Gastroesophageal sphincter (tissue), 4 donors: ENCODE results near the gene PHRF1. TPM values are rescaled to one million over a fixed set of nuclear protein-coding genes. Genes with fewer than 3 reads are reported as not detected.

ENCODE experiments used
- ATAC-seq: fragments of 150-250 bp; one replicate; pipeline ENCODE4 v1.9.1; 2016; ENCODE audit warnings: mild to moderate bottlenecking, moderate library complexity
- H3K27ac ChIP-seq, 4 donors: fragments of 200-600 bp; sonication (generic) in 3 of 4; 1 replicate in 3 of 4; 2 replicates in 1 of 4; pipeline ENCODE4 v1.5.1; 2016 to 2019
- H3K27me3 ChIP-seq: fragments of 200-600 bp; sonication (generic); one replicate; pipeline ENCODE4 v1.5.1; 2019
- H3K36me3 ChIP-seq, 2 donors: fragments of 200-600 bp; sonication (generic); one replicate each; pipeline ENCODE4 v1.5.1; 2019; ENCODE audit warnings: control low read depth in 1 of 2
- H3K4me1 ChIP-seq, 3 donors: fragments of 200-600 bp; sonication (generic); 1 replicate in 2 of 3; 2 replicates in 1 of 3; pipeline ENCODE4 v1.5.1; 2016 to 2019; ENCODE audit warnings: control low read depth in 2 of 3
- H3K4me3 ChIP-seq, 2 donors: fragments of 200-600 bp; sonication (generic); one replicate each; pipeline ENCODE4 v1.5.1; 2019; ENCODE audit warnings: mild to moderate bottlenecking in 1 of 2, moderate library complexity in 1 of 2
- H3K9me3 ChIP-seq, 3 donors: fragments of 200-600 bp; sonication (generic); one replicate each; pipeline ENCODE4 v1.5.1; 2017 to 2019; ENCODE audit warnings: control low read depth in 2 of 3
- CTCF ChIP-seq, 4 experiments: fragments of 200-600 bp in 2 of 4; fragments of 450-650 bp in 2 of 4; sonication (generic) in 1 of 4; IDR thresholded peaks; one replicate each; pipeline ENCODE4 v1.5.1; 2017 to 2019; ENCODE audit warnings: antibody characterized with exemption in 4 of 4, mild to moderate bottlenecking in 2 of 4, moderate library complexity in 2 of 4
- EP300 ChIP-seq: sonication (generic); formaldehyde crosslinking; IDR thresholded peaks from one replicate; pipeline ENCODE4 v1.6.1; 2017; ENCODE audit warnings: antibody characterized with exemption, mild to moderate bottlenecking
- POLR2A ChIP-seq, 2 donors: fragments of 450-650 bp; IDR thresholded peaks; one replicate each; pipeline ENCODE4 v1.6.1; 2017; ENCODE audit warnings: antibody characterized with exemption in 2 of 2, mild to moderate bottlenecking in 2 of 2, moderate library complexity in 1 of 2
- POLR2AphosphoS5 ChIP-seq: sonication (generic); formaldehyde crosslinking; IDR thresholded peaks from one replicate; pipeline ENCODE4 v1.6.1; 2017; ENCODE audit warnings: antibody characterized with exemption
- WGBS, 2 donors: methylation state at CpG; one replicate each; pipeline ENCODE4 v1.1.5; 2018; ENCODE audit warnings: low coverage in 1 of 2; 5-methylcytosine and 5-hydroxymethylcytosine counted together
- total RNA-seq, 4 donors: library from RNA; depleted of rRNA; stranded (reverse); fragments of >200 nt; gene quantifications; one replicate each; pipeline ENCODE4 v1.1.0, GENCODE V29; 2016

PHRF1 gene
- total RNA-seq, 4 donors from 2014 or later: 18.0 to 28.0 (median 25.1) TPM

- Histone ChIP-seq H3K9me3 (no peaks in the 10 kb centered on the region), H3K4me3 (no peak overlapping the region), H3K36me3 (peaks cover 0 to 79% of the 10 kb centered on the region in 2 donors), H3K27me3 (no peaks in the 10 kb centered on the region), H3K27ac (no peak overlapping the region), H3K4me1 (peaks cover 0 to 42% (median 25%) of the 10 kb centered on the region in 3 donors)
- TF ChIP-seq POLR2A (IDR thresholded peaks at IDR 0.05): no peak
- no peak for TF ChIP-seq EP300
- no peak for TF ChIP-seq CTCF (IDR thresholded peaks at IDR 0.05)
- TF ChIP-seq POLR2AphosphoS5: no peak
- ATAC-seq: no peak
- 40 to 76% methylated on average over 1 to 10 of the region's 49 CpGs for WGBS, 2 donors
These were observed 35.0 kb downstream of the PHRF1 start for GRCh38 chr11:611001-611996.

GRCh38 chr11:612201-612960, 36.1 kb downstream of the PHRF1 start:
- Histone ChIP-seq H3K27ac (peak overlapping the region in 3 of 4 donors; percentile 87 to 94 (median 93)), H3K36me3 (peaks cover 0 to 69% of the 10 kb centered on the region in 2 donors), H3K4me3 (no peak overlapping the region), H3K4me1 (peaks cover 0 to 44% (median 28%) of the 10 kb centered on the region in 3 donors), H3K27me3 (no peaks in the 10 kb centered on the region), H3K9me3 (no peaks in the 10 kb centered on the region)
- no peak for TF ChIP-seq POLR2A (IDR thresholded peaks at IDR 0.05)
- TF ChIP-seq CTCF (IDR thresholded peaks at IDR 0.05): peak in 1 of 4 experiments; percentile 14
- TF ChIP-seq POLR2AphosphoS5: no peak
- TF ChIP-seq EP300: no peak
- ATAC-seq: no peak
- WGBS, 2 donors: 20 to 36% methylated on average over 2 of the region's 27 CpGs

GRCh38 chr11:612961-613300, 36.7 kb downstream of the PHRF1 start:
- WGBS, 2 donors: 100% methylated on average over 1 to 2 of the region's 10 CpGs
- no peak for ATAC-seq
- H3K27me3 ChIP-seq: no peaks in the 10 kb centered on the region
- H3K36me3 ChIP-seq: peaks cover 0 to 68% of the 10 kb centered on the region in 2 donors
- no peak for TF ChIP-seq POLR2AphosphoS5
- no peak for TF ChIP-seq EP300
- TF ChIP-seq POLR2A (IDR thresholded peaks at IDR 0.05): no peak
- no peak for TF ChIP-seq CTCF (IDR thresholded peaks at IDR 0.05)
- H3K9me3 ChIP-seq: no peaks in the 10 kb centered on the region
- peaks cover 0 to 44% (median 28%) of the 10 kb centered on the region in 3 donors for H3K4me1 ChIP-seq
- H3K27ac ChIP-seq: peak overlapping the region in 3 of 4 donors; percentile 87 to 94 (median 93)
- H3K4me3 ChIP-seq: no peak overlapping the region

- no peak for ATAC-seq
- TF ChIP-seq POLR2AphosphoS5 (no peak), CTCF (IDR thresholded peaks at IDR 0.05) (no peak), POLR2A (IDR thresholded peaks at IDR 0.05) (no peak), EP300 (no peak)
- Histone ChIP-seq H3K9me3 (no peaks in the 10 kb centered on the region), H3K4me1 (peaks cover 0 to 44% (median 28%) of the 10 kb centered on the region in 3 donors), H3K27me3 (no peaks in the 10 kb centered on the region), H3K27ac (peak overlapping the region in 3 of 4 donors; percentile 87 to 94 (median 93)), H3K4me3 (peak overlapping the region in 1 of 2 donors; percentile 75), H3K36me3 (peaks cover 0 to 68% of the 10 kb centered on the region in 2 donors)
- WGBS, 2 donors: 45% methylated on average over 19 of the region's 36 CpGs; no CpG with 5 or more reads in 1 of the 2 donors
These were observed 37.2 kb downstream of the PHRF1 start for GRCh38 chr11:613369-613968.
